HepG2 (cell line): ENCODE results near the gene NAV3.

Experiments used
- ATF3 ChIP-seq: sonication (generic); formaldehyde crosslinking; IDR thresholded peaks from 2 replicates; pipeline ENCODE4 v1.4.0; 2020; ENCODE audit warnings: missing genetic modification reagents
- CCAR2 ChIP-seq: fragments of 200-400 bp; formaldehyde crosslinking; optimal IDR thresholded peaks from 2 replicates; pipeline ENCODE3; 2018; ENCODE audit warnings: low read depth, mild to moderate bottlenecking, low read length, moderate library complexity
- CEBPB ChIP-seq: IDR thresholded peaks from 2 replicates; pipeline ENCODE4 v1.6.1; 2011; ENCODE audit warnings: low read depth, low read length, improper control_type of control experiment, borderline replicate concordance
- EED ChIP-seq: sonication (generic); formaldehyde crosslinking; IDR thresholded peaks from 2 replicates; pipeline ENCODE4 v1.5.0; 2020; ENCODE audit warnings: mild to moderate bottlenecking, missing genetic modification reagents
- EP300 ChIP-seq, 3 experiments: sonication (generic) in 1 of 3; formaldehyde crosslinking in 1 of 3; IDR thresholded peaks; 2 replicates each; pipeline versions ENCODE4 v1.5.1 to v1.6.1; 2011 to 2020; ENCODE audit warnings: low read depth in 2 of 3, low read length in 2 of 3, borderline replicate concordance in 1 of 3, improper control_type of control experiment in 1 of 3, mild to moderate bottlenecking in 1 of 3, missing genetic modification reagents in 1 of 3, moderate library complexity in 1 of 3
- GABPA ChIP-seq, 2 experiments: IDR thresholded peaks; 2 replicates each; pipeline ENCODE4 v1.6.1; 2011 to 2016; ENCODE audit warnings: low read depth in 2 of 2, low read length in 1 of 2, missing biosample characterization in 1 of 2, missing genetic modification characterization in 1 of 2
- KAT8 ChIP-seq: IDR thresholded peaks from 2 replicates; pipeline ENCODE4 v1.6.1; 2016; ENCODE audit warnings: missing genetic modification reagents, missing compliant biosample characterization
- POLR2A ChIP-seq, 2 experiments: IDR thresholded peaks; 2 replicates each; pipeline ENCODE4 v1.6.1; 2011; ENCODE audit warnings: low read depth in 2 of 2, low read length in 2 of 2, mild to moderate bottlenecking in 1 of 2, moderate library complexity in 1 of 2; ENCODE audit not compliant: insufficient read depth in 1 of 2
- POLR2AphosphoS5 ChIP-seq: IDR thresholded peaks from 2 replicates; pipeline ENCODE4 v1.6.1; 2012; ENCODE audit warnings: low read depth, low read length
- SUZ12 ChIP-seq: fragments of 150-350 bp; IDR thresholded peaks from 2 replicates; pipeline ENCODE4 v1.6.1; 2014; ENCODE audit warnings: low read depth, low read length
- ZNF230 ChIP-seq: sonication (generic); formaldehyde crosslinking; IDR thresholded peaks from 2 replicates; pipeline ENCODE4 v1.4.0; 2020; ENCODE audit warnings: mild to moderate bottlenecking, missing genetic modification reagents

GRCh38 chr12:77946541-77947061 lies 115.9 kb downstream of the NAV3 start:
- TF ChIP-seq KAT8 (CRISPR knock-in tag) (no peak), EED (CRISPR knock-in tag) (no peak), GABPA (IDR thresholded peaks at IDR 0.05; ENCODE audit: low read depth, low read length) (no peak), GABPA (CRISPR knock-in tag; IDR thresholded peaks at IDR 0.05; ENCODE audit: low read depth) (no peak), CCAR2 (no peak), EP300 (IDR thresholded peaks at IDR 0.05; ENCODE audit: low read depth in 2 of 2, low read length in 2 of 2) (no peak), EP300 (CRISPR knock-in tag; IDR thresholded peaks at IDR 0.05; ENCODE audit: borderline replicate concordance) (no peak), SUZ12 (no peak), ATF3 (CRISPR knock-in tag) (no peak), ZNF230 (CRISPR knock-in tag) (no peak), CEBPB (no peak), POLR2AphosphoS5 (no peak), POLR2A (IDR thresholded peaks at IDR 0.05; ENCODE audit: insufficient read depth in 1 of 2, low read depth in 2 of 2, low read length in 2 of 2) (no peak)
